SK-MEL-5 (cell line): ENCODE data around the gene SPNS2. TPM values are rescaled to one million over a fixed set of nuclear protein-coding genes. Genes with fewer than 3 reads are reported as not detected.

Experiments
- DNase-seq: peaks from one replicate; pipeline ENCODE4 v3.0.0-alpha.2; 2016; ENCODE audit warnings: low read depth, low spot score
- in situ Hi-C: cut with HindIII; loops from 2 replicates; pipeline ENCODE4 v1.10.0; 2016; ENCODE audit warnings: low sequenced_read_pairs, high pct_unique_total_duplicates, low pct_unique_long_range_greater_than_20kb
- total RNA-seq: library from RNA; depleted of rRNA; stranded (reverse); fragments of >200 nt; shearing (Covaris generic); gene quantifications from 2 replicates; pipeline ENCODE4 v1.2.3, GENCODE V29; 2014

Gene SPNS2
- total RNA-seq, 1 experiment from 2014 or later = 0.66 TPM

GRCh38 chr17:4478318-4478830 lies 20.3 kb upstream of the SPNS2 start:
- in situ Hi-C loops = no loop called here
- no peak for DNase-seq

GRCh38 chr17:4479340-4479981 lies 19.2 kb upstream of the SPNS2 start:
- in situ Hi-C loops = no loop called here
- no peak for DNase-seq

GRCh38 chr17:4479982-4480751 lies 18.5 kb upstream of the SPNS2 start:
- no peak for DNase-seq
- in situ Hi-C loops = no loop called here

- DNase-seq = no peak
- in situ Hi-C loops = no loop called here
Measured at GRCh38 chr17:4480929-4481898, 17.5 kb upstream of the SPNS2 start.

- DNase-seq = no peak
- in situ Hi-C loops = no loop called here
Measured at GRCh38 chr17:4482338-4483011, 16.2 kb upstream of the SPNS2 start.

GRCh38 chr17:4483012-4483840 lies 15.5 kb upstream of the SPNS2 start:
- DNase-seq = no peak
- in situ Hi-C loops = no loop called here

GRCh38 chr17:4485676-4486646 lies 12.7 kb upstream of the SPNS2 start:
- in situ Hi-C loops = no loop called here

GRCh38 chr17:4487296-4487695 lies 11.4 kb upstream of the SPNS2 start:
- DNase-seq = no peak
- in situ Hi-C loops = no loop called here

More at GRCh38 chr17:4485676-4486646, 12.7 kb upstream of the SPNS2 start:
- no peak for DNase-seq

- DNase-seq = no peak
- in situ Hi-C loops = no loop called here
Measured at GRCh38 chr17:4487820-4488716, 10.6 kb upstream of the SPNS2 start.

- in situ Hi-C loops = no loop called here
- no peak for DNase-seq
Measured at GRCh38 chr17:4488989-4489595, 9.6 kb upstream of the SPNS2 start.

GRCh38 chr17:4490109-4490591 lies 8.5 kb upstream of the SPNS2 start:
- in situ Hi-C loops = no loop called here
- DNase-seq = no peak

GRCh38 chr17:4490637-4491061 lies 8.0 kb upstream of the SPNS2 start:
- in situ Hi-C loops = no loop called here
- no peak for DNase-seq

GRCh38 chr17:4492721-4493561 lies 5.7 kb upstream of the SPNS2 start:
- in situ Hi-C loops = no loop called here
- peak; percentile 59 for DNase-seq
